Measurements from ENCODE around the gene CTDP1. TPM values are rescaled to one million over a fixed set of nuclear protein-coding genes. Genes with fewer than 3 reads are reported as not detected.

The CTDP1 gene
- polyA plus RNA-seq, 1 donor (not counting 4 experiments of a cell fraction or from before 2014, with no cell fraction given), result 9.2 TPM

- no peak overlapping the region for H3K4me3 ChIP-seq (ENCODE audit: control insufficient read depth in 2 of 3, extremely low read depth in 1 of 3, insufficient read depth in 2 of 3, low read depth in 1 of 3, low read length in 3 of 3)
- H3K9me3 ChIP-seq (ENCODE audit: control insufficient read depth, low read depth, low read length), result peaks cover 14% of the 10 kb centered on the region
- H3K4me1 ChIP-seq (ENCODE audit: control insufficient read depth, extremely low read depth, insufficient read depth, low read length), result no peaks in the 10 kb centered on the region
- no peak overlapping the region for H3K9ac ChIP-seq (ENCODE audit: control insufficient read depth, extremely low read depth, insufficient read depth, low read length)
- H4K20me1 ChIP-seq (ENCODE audit: control insufficient read depth, extremely low read depth, insufficient read depth, low read length), result no peaks in the 10 kb centered on the region
- no peak for TF ChIP-seq EZH2 (IDR thresholded peaks at IDR 0.05; ENCODE audit: low read length)
- H3K4me2 ChIP-seq (ENCODE audit: control insufficient read depth, extremely low read depth, insufficient read depth, low read depth, low read length), result no peak overlapping the region
- dilution Hi-C loops (cut with MboI; ENCODE audit: extremely low pct_ligation_motif_present, low sequenced_read_pairs), result no loop called here
- H3K79me2 ChIP-seq (ENCODE audit: control insufficient read depth, insufficient read depth, low read length), result peaks cover 19% of the 10 kb centered on the region
- no peak overlapping the region for H2AFZ ChIP-seq (ENCODE audit: control insufficient read depth, low read length)
- H3K9me1 ChIP-seq (ENCODE audit: control insufficient read depth, extremely low read depth, insufficient read depth, low read length), result no peaks in the 10 kb centered on the region
- no peak overlapping the region for H3K27ac ChIP-seq (ENCODE audit: control insufficient read depth, insufficient read depth, low read length)
- FAIRE-seq (no peak), DNase-seq (ENCODE audit: low read depth, low spot score) (no peak)
- no peaks in the 10 kb centered on the region for H3K27me3 ChIP-seq (ENCODE audit: control insufficient read depth, extremely low read depth, insufficient read depth, low read length)
- peaks cover 39 to 48% of the 10 kb centered on the region in 2 experiments for H3K36me3 ChIP-seq (ENCODE audit: control insufficient read depth in 2 of 2, extremely low read depth in 1 of 2, insufficient read depth in 2 of 2, low read length in 2 of 2)
Measured at GRCh38 chr18:79727211-79727610, 47.6 kb downstream of the CTDP1 start.

- no peaks in the 10 kb centered on the region for H4K20me1 ChIP-seq (ENCODE audit: control insufficient read depth, extremely low read depth, insufficient read depth, low read length)
- FAIRE-seq (no peak), DNase-seq (ENCODE audit: low read depth, low spot score) (no peak)
- H3K4me3 ChIP-seq (ENCODE audit: control insufficient read depth in 2 of 3, extremely low read depth in 1 of 3, insufficient read depth in 2 of 3, low read depth in 1 of 3, low read length in 3 of 3), result no peak overlapping the region
- no peaks in the 10 kb centered on the region for H3K27me3 ChIP-seq (ENCODE audit: control insufficient read depth, extremely low read depth, insufficient read depth, low read length)
- H3K27ac ChIP-seq (ENCODE audit: control insufficient read depth, insufficient read depth, low read length), result no peak overlapping the region
- H3K9me1 ChIP-seq (ENCODE audit: control insufficient read depth, extremely low read depth, insufficient read depth, low read length), result no peaks in the 10 kb centered on the region
- H3K4me1 ChIP-seq (ENCODE audit: control insufficient read depth, extremely low read depth, insufficient read depth, low read length), result no peaks in the 10 kb centered on the region
- no peak overlapping the region for H3K9ac ChIP-seq (ENCODE audit: control insufficient read depth, extremely low read depth, insufficient read depth, low read length)
- H3K4me2 ChIP-seq (ENCODE audit: control insufficient read depth, extremely low read depth, insufficient read depth, low read depth, low read length), result no peak overlapping the region
- peaks cover 37 to 43% of the 10 kb centered on the region in 2 experiments for H3K36me3 ChIP-seq (ENCODE audit: control insufficient read depth in 2 of 2, extremely low read depth in 1 of 2, insufficient read depth in 2 of 2, low read length in 2 of 2)
- dilution Hi-C loops (cut with MboI; ENCODE audit: extremely low pct_ligation_motif_present, low sequenced_read_pairs), result no loop called here
- peaks cover 22% of the 10 kb centered on the region for H3K9me3 ChIP-seq (ENCODE audit: control insufficient read depth, low read depth, low read length)
- TF ChIP-seq EZH2 (IDR thresholded peaks at IDR 0.05; ENCODE audit: low read length), result no peak
- no peak for TF ChIP-seq CTCF (optimal IDR thresholded peaks at IDR 0.05 in 1 of 3, IDR thresholded peaks at IDR 0.05 in 1 of 3, conservative IDR thresholded peaks at IDR 0.05 in 1 of 3; ENCODE audit: extremely low read depth in 1 of 3, insufficient read depth in 2 of 3, low read length in 3 of 3)
- H2AFZ ChIP-seq (ENCODE audit: control insufficient read depth, low read length), result no peak overlapping the region
- H3K79me2 ChIP-seq (ENCODE audit: control insufficient read depth, insufficient read depth, low read length), result peaks cover 15% of the 10 kb centered on the region
Measured at GRCh38 chr18:79728931-79729586, 49.5 kb downstream of the CTDP1 start.

GRCh38 chr18:79729611-79730010, 50.0 kb downstream of the CTDP1 start:
- H3K4me3 ChIP-seq (ENCODE audit: control insufficient read depth in 2 of 3, extremely low read depth in 1 of 3, insufficient read depth in 2 of 3, low read depth in 1 of 3, low read length in 3 of 3), result no peak overlapping the region
- H3K9ac ChIP-seq (ENCODE audit: control insufficient read depth, extremely low read depth, insufficient read depth, low read length), result no peak overlapping the region
- peaks cover 37 to 42% of the 10 kb centered on the region in 2 experiments for H3K36me3 ChIP-seq (ENCODE audit: control insufficient read depth in 2 of 2, extremely low read depth in 1 of 2, insufficient read depth in 2 of 2, low read length in 2 of 2)
- no peak overlapping the region for H3K27ac ChIP-seq (ENCODE audit: control insufficient read depth, insufficient read depth, low read length)
- H4K20me1 ChIP-seq (ENCODE audit: control insufficient read depth, extremely low read depth, insufficient read depth, low read length), result no peaks in the 10 kb centered on the region
- H3K27me3 ChIP-seq (ENCODE audit: control insufficient read depth, extremely low read depth, insufficient read depth, low read length), result no peaks in the 10 kb centered on the region
- TF ChIP-seq CTCF (optimal IDR thresholded peaks at IDR 0.05 in 1 of 3, IDR thresholded peaks at IDR 0.05 in 1 of 3, conservative IDR thresholded peaks at IDR 0.05 in 1 of 3; ENCODE audit: extremely low read depth in 1 of 3, insufficient read depth in 2 of 3, low read length in 3 of 3), result no peak
- no peak for TF ChIP-seq EZH2 (IDR thresholded peaks at IDR 0.05; ENCODE audit: low read length)
- peaks cover 15% of the 10 kb centered on the region for H3K79me2 ChIP-seq (ENCODE audit: control insufficient read depth, insufficient read depth, low read length)
- no peaks in the 10 kb centered on the region for H3K9me1 ChIP-seq (ENCODE audit: control insufficient read depth, extremely low read depth, insufficient read depth, low read length)
- dilution Hi-C loops (cut with MboI; ENCODE audit: extremely low pct_ligation_motif_present, low sequenced_read_pairs), result no loop called here
- H3K9me3 ChIP-seq (ENCODE audit: control insufficient read depth, low read depth, low read length), result peaks cover 22% of the 10 kb centered on the region
- H3K4me1 ChIP-seq (ENCODE audit: control insufficient read depth, extremely low read depth, insufficient read depth, low read length), result no peaks in the 10 kb centered on the region
- no peak for DNase-seq (ENCODE audit: low read depth, low spot score)
- H2AFZ ChIP-seq (ENCODE audit: control insufficient read depth, low read length), result no peak overlapping the region
- no peak overlapping the region for H3K4me2 ChIP-seq (ENCODE audit: control insufficient read depth, extremely low read depth, insufficient read depth, low read depth, low read length)
- no peak for FAIRE-seq

Data from keratinocyte (primary cell).